ENCODE data around the gene APBA2. TPM values are rescaled to one million over a fixed set of nuclear protein-coding genes. Genes with fewer than 3 reads are reported as not detected.

The APBA2 gene
- total and polyA plus RNA-seq, 10 of the 15 experiments (the other 5 are each of a cell fraction or from before 2014, with no cell fraction given) = 0.06 to 0.26 (median 0.07) TPM; not detected in 7

DNA sequence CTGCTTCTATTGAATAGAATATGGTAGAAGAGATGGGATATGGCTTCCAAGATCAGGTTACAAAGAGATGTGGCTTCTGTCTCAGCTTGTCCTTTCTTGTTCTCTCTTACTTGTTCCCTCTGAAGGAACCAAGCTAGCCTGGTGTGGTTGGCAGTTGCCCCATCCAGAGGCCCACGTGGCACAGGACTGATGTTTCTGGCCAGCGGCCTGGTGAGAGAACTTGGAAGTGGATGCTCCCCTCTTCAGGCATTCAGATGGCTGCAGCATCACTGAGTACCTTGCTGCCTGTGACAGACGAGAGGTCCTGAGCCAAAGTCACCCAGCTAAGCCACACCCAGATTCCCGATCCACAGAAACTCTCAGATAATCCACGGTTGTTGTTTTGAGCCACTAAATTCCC, 200.2 kb downstream of the APBA2 start:
- H3K4me2 ChIP-seq (ENCODE audit: control insufficient read depth, insufficient read depth) = no peak overlapping the region
- H3K9ac ChIP-seq (ENCODE audit: control insufficient read depth, insufficient read depth, low read length) = no peak overlapping the region
- in situ Hi-C loops (cut with MboI) (no loop called here), intact Hi-C loops (cut with micrococcal nuclease; ENCODE audit: unreplicated experiment) (no loop called here)
- SMC1A ChIA-PET (ENCODE audit: uncharacterized antibody, unreplicated experiment) = no interaction called here
- FAIRE-seq (no peak), ATAC-seq (no peak), DNase-seq (ENCODE audit: low read depth, low spot score) (no peak)
- H3K27me3 ChIP-seq (replicated peaks in 1 of 2; ENCODE audit: control insufficient read depth in 2 of 2, insufficient read depth in 2 of 2, low read length in 1 of 2) = no peaks in the 10 kb centered on the region
- BruUV-seq (replicated peaks) = no TSS peak
- RAD21 ChIA-PET (ENCODE audit: unreplicated experiment) = no interaction called here
- WGBS (ENCODE audit: insufficient coverage, insufficient replicate concordance, low lambda C conversion rate, missing lambda C conversion rate) = 9% methylated on average over 5 of the region's 5 CpGs
- POLR2A ChIA-PET = no interaction called here
- H3K9me3 ChIP-seq (replicated peaks; ENCODE audit: control insufficient read depth, insufficient read depth, low read length) = no peaks in the 10 kb centered on the region
- no peaks in the 10 kb centered on the region for H3K36me3 ChIP-seq (ENCODE audit: control insufficient read depth in 2 of 2, insufficient read depth in 2 of 2, low read length in 1 of 2)
- CTCF ChIA-PET = interaction anchor here (1.2 kb wide), 1 partner anchor 16 kb away, joined by 4 read pairs; no protein-coding TSS in a partner anchor
- H3K4me1 ChIP-seq (ENCODE audit: control insufficient read depth, insufficient read depth, low read length) = no peaks in the 10 kb centered on the region
- no peak for TF ChIP-seq HDAC6 (IDR thresholded peaks at IDR 0.05; ENCODE audit: unreplicated experiment)
- TF ChIP-seq PAX8 (IDR thresholded peaks at IDR 0.05) = no peak
- TF ChIP-seq BACH1 (IDR thresholded peaks at IDR 0.05; ENCODE audit: borderline replicate concordance) = no peak
- no peak for TF ChIP-seq RAD21 (IDR thresholded peaks at IDR 0.05; ENCODE audit: insufficient read depth, low read depth, low read length)
- TF ChIP-seq, protein P1, sequence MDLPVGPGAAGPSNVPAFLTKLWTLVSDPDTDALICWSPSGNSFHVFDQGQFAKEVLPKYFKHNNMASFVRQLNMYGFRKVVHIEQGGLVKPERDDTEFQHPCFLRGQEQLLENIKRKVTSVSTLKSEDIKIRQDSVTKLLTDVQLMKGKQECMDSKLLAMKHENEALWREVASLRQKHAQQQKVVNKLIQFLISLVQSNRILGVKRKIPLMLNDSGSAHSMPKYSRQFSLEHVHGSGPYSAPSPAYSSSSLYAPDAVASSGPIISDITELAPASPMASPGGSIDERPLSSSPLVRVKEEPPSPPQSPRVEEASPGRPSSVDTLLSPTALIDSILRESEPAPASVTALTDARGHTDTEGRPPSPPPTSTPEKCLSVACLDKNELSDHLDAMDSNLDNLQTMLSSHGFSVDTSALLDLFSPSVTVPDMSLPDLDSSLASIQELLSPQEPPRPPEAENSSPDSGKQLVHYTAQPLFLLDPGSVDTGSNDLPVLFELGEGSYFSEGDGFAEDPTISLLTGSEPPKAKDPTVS (IDR thresholded peaks at IDR 0.05; ENCODE audit: low read depth, low read length) = no peak
- no peak overlapping the region for H3K4me3 ChIP-seq
- no peak overlapping the region for H3K27ac ChIP-seq (ENCODE audit: control insufficient read depth, insufficient read depth)
- no peaks in the 10 kb centered on the region for H3K79me2 ChIP-seq (ENCODE audit: control insufficient read depth, insufficient read depth, low read length)
- H4K20me1 ChIP-seq (ENCODE audit: control insufficient read depth, insufficient read depth) = no peaks in the 10 kb centered on the region
- H2AFZ ChIP-seq (ENCODE audit: control insufficient read depth, low read depth, low read length) = no peak overlapping the region

DNA sequence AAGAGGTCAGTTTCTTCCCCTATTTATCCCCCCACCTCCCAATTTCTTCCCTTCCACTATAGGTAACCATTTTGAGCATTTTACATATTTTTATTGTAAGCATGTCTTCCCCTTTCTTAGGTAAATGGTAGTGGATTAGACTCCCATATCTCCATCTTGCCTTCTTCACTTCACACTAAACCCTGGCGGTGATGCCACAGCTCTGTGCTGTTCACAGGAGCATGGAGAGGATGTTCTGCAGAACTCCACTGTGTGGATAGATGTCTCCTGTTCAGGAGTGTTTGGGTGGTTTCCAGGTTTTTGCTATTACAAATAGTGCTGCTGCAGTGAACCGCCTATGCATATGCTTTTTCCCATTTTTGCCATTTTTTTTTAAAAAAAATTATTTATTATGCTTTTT, 201.1 kb downstream of the APBA2 start:
- POLR2A ChIA-PET = no interaction called here
- no peak for TF ChIP-seq NRF1 (conservative IDR thresholded peaks at IDR 0.05; ENCODE audit: low read depth, low read length)
- no peak for TF ChIP-seq ZNF622 (IDR thresholded peaks at IDR 0.05)
- no peak for TF ChIP-seq HDAC6 (IDR thresholded peaks at IDR 0.05; ENCODE audit: unreplicated experiment)
- intact Hi-C loops (cut with micrococcal nuclease; ENCODE audit: unreplicated experiment) (no loop called here), in situ Hi-C loops (cut with MboI) (no loop called here)
- SMC1A ChIA-PET (ENCODE audit: uncharacterized antibody, unreplicated experiment) = no interaction called here
- no peak overlapping the region for H3K4me3 ChIP-seq
- no peak for DNase-seq (ENCODE audit: low read depth, low spot score)
- no peak for ATAC-seq
- no peaks in the 10 kb centered on the region for H3K4me1 ChIP-seq (ENCODE audit: control insufficient read depth, insufficient read depth, low read length)
- H3K9me3 ChIP-seq (replicated peaks; ENCODE audit: control insufficient read depth, insufficient read depth, low read length) = no peaks in the 10 kb centered on the region
- no peaks in the 10 kb centered on the region for H3K79me2 ChIP-seq (ENCODE audit: control insufficient read depth, insufficient read depth, low read length)
- no peak for FAIRE-seq
- H4K20me1 ChIP-seq (ENCODE audit: control insufficient read depth, insufficient read depth) = no peaks in the 10 kb centered on the region
- H3K27ac ChIP-seq (ENCODE audit: control insufficient read depth, insufficient read depth) = no peak overlapping the region
- no peak overlapping the region for H3K9ac ChIP-seq (ENCODE audit: control insufficient read depth, insufficient read depth, low read length)
- H2AFZ ChIP-seq (ENCODE audit: control insufficient read depth, low read depth, low read length) = no peak overlapping the region
- H3K4me2 ChIP-seq (ENCODE audit: control insufficient read depth, insufficient read depth) = no peak overlapping the region
- RAD21 ChIA-PET (ENCODE audit: unreplicated experiment) = no interaction called here
- no peaks in the 10 kb centered on the region for H3K36me3 ChIP-seq (ENCODE audit: control insufficient read depth in 2 of 2, insufficient read depth in 2 of 2, low read length in 1 of 2)
- CTCF ChIA-PET = interaction anchor here (1.2 kb wide), 1 partner anchor 15 kb away, joined by 4 read pairs; no protein-coding TSS in a partner anchor
- WGBS (ENCODE audit: insufficient coverage, insufficient replicate concordance, low lambda C conversion rate, missing lambda C conversion rate) = 13% methylated on average over 2 of the region's 2 CpGs
- no peaks in the 10 kb centered on the region for H3K27me3 ChIP-seq (replicated peaks in 1 of 2; ENCODE audit: control insufficient read depth in 2 of 2, insufficient read depth in 2 of 2, low read length in 1 of 2)
- BruUV-seq (replicated peaks) = no TSS peak
